Kidney epithelial cell (primary cell): ENCODE data around the gene IRX5. TPM values are rescaled to one million over a fixed set of nuclear protein-coding genes. Genes with fewer than 3 reads are reported as not detected.

ENCODE experiments used
- DNase-seq: peaks from one replicate; pipeline ENCODE4 v3.0.0-alpha.2; 2010; ENCODE audit warnings: low read depth
- H3K27me3 ChIP-seq: 2 replicates; pipeline ENCODE4 v1.6.0; 2011; ENCODE audit warnings: low read length; ENCODE audit not compliant: control insufficient read depth, insufficient read depth
- H3K36me3 ChIP-seq: 2 replicates; pipeline ENCODE4 v1.5.1; 2011; ENCODE audit warnings: low read length; ENCODE audit not compliant: control insufficient read depth, insufficient read depth
- H3K4me3 ChIP-seq: 2 replicates; pipeline ENCODE4 v1.5.1; 2011; ENCODE audit warnings: low read depth, mild to moderate bottlenecking, control low read depth, low read length
- total RNA-seq: library from RNA; depleted of rRNA; stranded (reverse); fragments of >200 nt; gene quantifications from 2 replicates; pipeline ENCODE4 v1.2.3, GENCODE V29; 2015
- TF ChIP-seq, protein P1 (sequence below): IDR thresholded peaks from 2 replicates; pipeline ENCODE4 v1.5.1; 2011; ENCODE audit warnings: mild to moderate bottlenecking, moderate library complexity, low read length, control low read depth, inconsistent platforms; ENCODE audit not compliant: insufficient read depth, poor library complexity, severe bottlenecking

IRX5 gene
- 1.6 and 2.0 TPM in 2 replicates for total RNA-seq

DNA sequence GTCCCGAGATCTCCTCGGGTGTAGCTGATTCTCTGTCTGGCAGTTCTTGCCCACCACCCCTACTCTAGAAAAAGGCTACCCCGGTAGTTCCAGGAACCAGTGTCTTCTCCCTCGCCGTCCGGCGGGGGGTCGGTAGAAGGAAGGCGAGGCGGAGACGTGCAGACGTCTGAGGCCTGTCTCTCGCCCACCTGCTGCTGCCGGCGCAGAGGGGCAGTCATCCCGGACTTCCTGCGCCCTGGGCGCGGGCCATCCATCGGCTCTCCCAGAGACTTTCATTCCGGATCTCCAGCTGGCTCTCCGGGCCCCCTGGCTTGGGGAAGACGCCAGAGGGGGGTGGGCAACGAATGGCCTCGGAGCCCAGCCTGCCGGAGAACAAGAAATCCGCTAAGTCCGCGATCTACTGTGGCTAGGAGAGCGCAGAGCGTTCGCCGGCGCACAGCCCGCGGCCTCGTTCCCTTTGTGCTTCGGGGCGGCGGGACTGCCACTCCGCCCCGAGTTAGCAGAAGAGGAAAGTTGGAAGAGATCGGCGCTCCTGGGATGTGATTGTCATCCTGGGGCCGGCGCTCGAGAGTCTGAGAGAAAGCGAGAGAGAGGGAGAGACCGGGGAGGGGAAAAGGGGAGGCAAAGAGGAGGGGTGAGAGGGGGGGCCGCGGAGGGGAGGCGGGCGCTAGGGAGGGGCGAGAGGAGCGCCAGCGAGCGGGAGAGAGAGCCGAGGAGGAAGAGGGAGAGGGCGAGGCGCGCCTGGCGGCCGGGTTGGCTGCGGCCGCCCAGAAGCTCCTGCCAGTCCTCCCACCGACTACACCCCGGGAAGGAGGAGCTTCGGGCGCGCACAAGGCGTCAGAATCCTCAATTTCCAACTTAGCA, at the start of gene IRX5:
Gene IRX5, plus strand, starts transcription at position 861 of the 864 bp plus-strand sequence. CDS start 334 bp downstream, outside the sequence.
- TF ChIP-seq, protein P1, sequence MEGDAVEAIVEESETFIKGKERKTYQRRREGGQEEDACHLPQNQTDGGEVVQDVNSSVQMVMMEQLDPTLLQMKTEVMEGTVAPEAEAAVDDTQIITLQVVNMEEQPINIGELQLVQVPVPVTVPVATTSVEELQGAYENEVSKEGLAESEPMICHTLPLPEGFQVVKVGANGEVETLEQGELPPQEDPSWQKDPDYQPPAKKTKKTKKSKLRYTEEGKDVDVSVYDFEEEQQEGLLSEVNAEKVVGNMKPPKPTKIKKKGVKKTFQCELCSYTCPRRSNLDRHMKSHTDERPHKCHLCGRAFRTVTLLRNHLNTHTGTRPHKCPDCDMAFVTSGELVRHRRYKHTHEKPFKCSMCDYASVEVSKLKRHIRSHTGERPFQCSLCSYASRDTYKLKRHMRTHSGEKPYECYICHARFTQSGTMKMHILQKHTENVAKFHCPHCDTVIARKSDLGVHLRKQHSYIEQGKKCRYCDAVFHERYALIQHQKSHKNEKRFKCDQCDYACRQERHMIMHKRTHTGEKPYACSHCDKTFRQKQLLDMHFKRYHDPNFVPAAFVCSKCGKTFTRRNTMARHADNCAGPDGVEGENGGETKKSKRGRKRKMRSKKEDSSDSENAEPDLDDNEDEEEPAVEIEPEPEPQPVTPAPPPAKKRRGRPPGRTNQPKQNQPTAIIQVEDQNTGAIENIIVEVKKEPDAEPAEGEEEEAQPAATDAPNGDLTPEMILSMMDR = no peak
- DNase-seq = peak; percentile 66
- peaks cover 32% of the 10 kb centered on the region for H3K27me3 ChIP-seq
- H3K36me3 ChIP-seq = no peaks in the 10 kb centered on the region
- peak within 1 kb of the TSS; percentile 62 for H3K4me3 ChIP-seq

DNA sequence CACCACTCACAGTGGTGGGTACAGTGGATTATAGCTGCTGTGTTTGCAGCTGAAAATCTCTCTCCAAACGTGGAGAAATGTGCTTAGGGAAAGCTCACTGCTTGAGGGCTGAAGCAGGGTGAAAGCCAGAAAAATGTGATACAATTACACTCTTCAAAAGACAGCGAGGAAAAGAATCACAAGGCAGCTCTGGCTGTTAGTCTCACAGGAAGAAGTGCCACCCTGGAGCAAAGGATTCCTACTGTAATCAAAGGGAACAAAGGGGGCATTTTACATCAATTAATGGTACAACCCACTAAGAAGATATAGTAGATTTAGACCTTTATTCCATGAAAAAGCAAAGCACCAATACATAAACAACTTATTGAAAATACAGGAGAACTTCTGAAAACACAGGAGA, 48.1 kb upstream of the IRX5 start:
- TF ChIP-seq, protein P1 = no peak
- Histone ChIP-seq H3K27me3 (no peaks in the 10 kb centered on the region), H3K4me3 (no peak overlapping the region), H3K36me3 (no peaks in the 10 kb centered on the region)
- no peak for DNase-seq

DNA sequence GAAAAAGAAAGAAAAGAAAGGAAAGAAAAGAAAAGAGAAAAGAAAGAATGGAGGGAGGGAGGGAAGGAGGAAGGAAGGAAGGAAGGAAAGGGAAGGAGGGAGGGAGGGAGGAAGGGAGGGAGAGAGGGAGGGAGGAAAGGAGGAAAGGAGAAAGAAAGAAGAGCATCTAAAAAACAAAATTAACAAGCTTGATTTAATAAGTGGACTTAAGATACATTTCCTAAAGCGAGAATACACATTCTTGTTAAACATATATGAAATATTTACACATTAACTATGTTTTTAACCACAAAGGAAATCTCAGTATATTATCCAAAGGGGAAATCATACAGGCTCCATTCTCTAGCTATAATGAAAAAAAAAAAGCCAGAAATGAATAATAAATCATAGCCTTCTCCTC, 47.3 kb upstream of the IRX5 start:
- H3K36me3 ChIP-seq = no peaks in the 10 kb centered on the region
- H3K27me3 ChIP-seq = no peaks in the 10 kb centered on the region
- TF ChIP-seq, protein P1 = no peak
- no peak for DNase-seq
- H3K4me3 ChIP-seq = no peak overlapping the region

DNA sequence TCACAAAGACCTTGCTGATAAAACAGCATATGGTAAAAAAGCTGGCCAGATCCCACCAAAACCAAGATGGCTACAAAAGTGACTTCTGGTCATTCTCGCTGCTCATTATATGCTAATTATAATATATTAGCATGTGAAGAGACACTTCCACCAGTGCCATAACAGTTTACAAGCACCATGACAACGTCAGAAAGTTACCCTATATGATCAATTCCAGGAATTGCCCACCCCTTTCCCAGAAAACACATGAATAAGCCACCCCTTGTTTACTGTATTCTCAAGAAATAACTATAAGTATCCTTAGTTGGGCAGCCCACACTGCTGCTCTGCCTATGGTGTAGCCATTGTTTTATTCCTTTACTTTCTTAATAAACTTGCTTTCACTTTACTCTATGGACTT, 44.6 kb upstream of the IRX5 start:
- Histone ChIP-seq H3K4me3 (no peak overlapping the region), H3K36me3 (no peaks in the 10 kb centered on the region), H3K27me3 (no peaks in the 10 kb centered on the region)
- TF ChIP-seq, protein P1 = no peak
- DNase-seq = no peak

DNA sequence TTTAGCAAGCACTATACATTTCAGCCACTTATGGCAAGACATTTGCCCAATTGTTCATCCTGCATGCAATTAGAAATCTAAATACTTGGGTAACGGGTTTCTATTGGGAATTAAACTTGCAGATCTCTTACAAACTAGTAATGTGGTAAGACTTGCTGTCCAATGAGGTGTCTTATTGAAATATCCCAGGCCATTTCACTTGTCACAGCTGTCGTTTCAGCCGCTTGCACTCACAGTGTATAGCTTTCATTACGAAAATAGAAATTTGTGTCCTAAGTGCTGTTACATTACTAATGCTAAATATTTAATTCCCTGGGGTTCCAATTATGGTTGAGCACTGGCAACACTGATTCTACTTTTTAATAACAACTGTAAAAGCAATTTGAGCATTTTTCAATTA, 40.3 kb upstream of the IRX5 start:
- DNase-seq = no peak
- H3K27me3 ChIP-seq = no peaks in the 10 kb centered on the region
- H3K4me3 ChIP-seq = no peak overlapping the region
- no peaks in the 10 kb centered on the region for H3K36me3 ChIP-seq
- TF ChIP-seq, protein P1 = no peak
